Sigmoid colon (tissue), 7 donors: ENCODE measurements around the gene CD8A. TPM values are rescaled to one million over a fixed set of nuclear protein-coding genes. Genes with fewer than 3 reads are reported as not detected.

ENCODE experiments used
- DNase-seq: peaks from one replicate; pipeline ENCODE4 v3.0.0-alpha.2; 2019
- H3K27ac ChIP-seq, 4 donors: fragments of 200-600 bp; sonication (generic); one replicate each; pipeline ENCODE4 v1.5.1; 2016 to 2019; ENCODE audit warnings: mild to moderate bottlenecking in 1 of 4
- H3K27me3 ChIP-seq, 3 donors: fragments of 200-600 bp; sonication (generic); one replicate each; pipeline ENCODE4 v1.5.1; 2019; ENCODE audit warnings: mild to moderate bottlenecking in 1 of 3
- H3K36me3 ChIP-seq, 4 donors: fragments of 200-600 bp; sonication (generic); one replicate each; pipeline ENCODE4 v1.5.1; 2016 to 2019
- H3K4me1 ChIP-seq, 4 donors: fragments of 200-600 bp; sonication (generic); one replicate each; pipeline ENCODE4 v1.5.1; 2017 to 2019
- H3K4me3 ChIP-seq, 4 donors: fragments of 200-600 bp; sonication (generic); one replicate each; pipeline ENCODE4 v1.5.1; 2017 to 2019; ENCODE audit warnings: mild to moderate bottlenecking in 2 of 4, moderate library complexity in 1 of 4
- H3K9me3 ChIP-seq, 4 donors: fragments of 200-600 bp in 3 of 4; sonication (generic) in 3 of 4; one replicate each; pipeline versions ENCODE4 v1.5.1 to v1.6.1; 2013 to 2019
- CTCF ChIP-seq, 4 experiments: fragments of 450-650 bp in 3 of 4; fragments of 200-600 bp in 1 of 4; IDR thresholded peaks; one replicate each; pipeline ENCODE4 v1.5.1; 2016 to 2019; ENCODE audit warnings: antibody characterized with exemption in 4 of 4, mild to moderate bottlenecking in 3 of 4, moderate library complexity in 2 of 4
- EP300 ChIP-seq, 4 donors: sonication (generic); formaldehyde crosslinking; IDR thresholded peaks; one replicate each; pipeline ENCODE4 v1.6.1; 2017; ENCODE audit warnings: antibody characterized with exemption in 4 of 4
- POLR2A ChIP-seq, 2 donors: fragments of 450-650 bp; IDR thresholded peaks; one replicate each; pipeline ENCODE4 v1.6.1; 2016; ENCODE audit warnings: antibody characterized with exemption in 2 of 2, mild to moderate bottlenecking in 2 of 2, moderate library complexity in 2 of 2
- POLR2AphosphoS5 ChIP-seq, 4 donors: sonication (generic); formaldehyde crosslinking; IDR thresholded peaks; one replicate each; pipeline ENCODE4 v1.6.1; 2017; ENCODE audit warnings: antibody characterized with exemption in 4 of 4
- WGBS, 2 donors: extraction: QIAGEN DNeasy Blood & Tissue Kit; methylation state at CpG; one replicate each; pipeline ENCODE4 v1.1.7; 2013; 5-methylcytosine and 5-hydroxymethylcytosine counted together
- intact Hi-C: fragments of 100-400 bp; cut with DNase I; formaldehyde crosslinking; loops from one replicate; pipeline ENCODE4 v1.15.1; 2023
- polyA plus RNA-seq, 3 donors: library from polyadenylated mRNA; stranded (reverse); fragments of 200-250 nt; gene quantifications; one replicate each; pipeline ENCODE4 v1.2.3, GENCODE V29; 2013
- total RNA-seq, 4 donors: library from RNA; depleted of rRNA; stranded (reverse); fragments of >200 nt; gene quantifications; one replicate each; pipeline ENCODE4 v1.1.0, GENCODE V29; 2016
- donor health status: healthy with polysubstance abuse.
- donor health status: Bipolar disorder and iron deficiency.
- donor health status: healthy.

Gene CD8A
- total and polyA plus RNA-seq, 7 donors = 0.36 to 15.5 (median 0.84) TPM; not detected in 1

GRCh38 chr2:86825693-86826381 is 35.1 kb upstream of the CD8A start:
- intact Hi-C loops = no loop called here
- no peaks in the 10 kb centered on the region for H3K27me3 ChIP-seq
- no peaks in the 10 kb centered on the region for H3K4me1 ChIP-seq
- no peak for DNase-seq
- H3K9me3 ChIP-seq = peaks cover 0 to 4% (median 0%) of the 10 kb centered on the region in 4 donors
- TF ChIP-seq CTCF (IDR thresholded peaks at IDR 0.05) = no peak
- TF ChIP-seq POLR2A (IDR thresholded peaks at IDR 0.05) = no peak
- no peak for TF ChIP-seq EP300 (IDR thresholded peaks at IDR 0.05)
- TF ChIP-seq POLR2AphosphoS5 (IDR thresholded peaks at IDR 0.05) = no peak
- 70 to 87% methylated on average over 16 of the region's 16 CpGs for WGBS, 2 donors
- H3K4me3 ChIP-seq = no peak overlapping the region
- H3K36me3 ChIP-seq = no peaks in the 10 kb centered on the region
- H3K27ac ChIP-seq = no peak overlapping the region

- no peak overlapping the region for H3K27ac ChIP-seq
- no peaks in the 10 kb centered on the region for H3K27me3 ChIP-seq
- H3K4me1 ChIP-seq = no peaks in the 10 kb centered on the region
- 81 to 92% methylated on average over 11 of the region's 11 CpGs for WGBS, 2 donors
- intact Hi-C loops = no loop called here
- H3K36me3 ChIP-seq = no peaks in the 10 kb centered on the region
- H3K9me3 ChIP-seq = peaks cover 0 to 4% (median 0%) of the 10 kb centered on the region in 4 donors
- H3K4me3 ChIP-seq = no peak overlapping the region
- DNase-seq = no peak
- TF ChIP-seq EP300 (IDR thresholded peaks at IDR 0.05) (no peak), POLR2A (IDR thresholded peaks at IDR 0.05) (no peak), CTCF (IDR thresholded peaks at IDR 0.05) (no peak), POLR2AphosphoS5 (IDR thresholded peaks at IDR 0.05) (no peak)
Observed at GRCh38 chr2:86825036-86825692, 34.5 kb upstream of the CD8A start.

GRCh38 chr2:86822668-86823345 is 32.1 kb upstream of the CD8A start:
- H3K27ac ChIP-seq = no peak overlapping the region
- H3K9me3 ChIP-seq = peaks cover 0 to 4% (median 0%) of the 10 kb centered on the region in 4 donors
- intact Hi-C loops = no loop called here
- no peaks in the 10 kb centered on the region for H3K27me3 ChIP-seq
- no peak for TF ChIP-seq POLR2AphosphoS5 (IDR thresholded peaks at IDR 0.05)
- TF ChIP-seq EP300 (IDR thresholded peaks at IDR 0.05) = no peak
- TF ChIP-seq CTCF (IDR thresholded peaks at IDR 0.05) = no peak
- no peak for TF ChIP-seq POLR2A (IDR thresholded peaks at IDR 0.05)
- H3K36me3 ChIP-seq = no peaks in the 10 kb centered on the region
- H3K4me1 ChIP-seq = no peaks in the 10 kb centered on the region
- no peak for DNase-seq
- no peak overlapping the region for H3K4me3 ChIP-seq
- 75 to 93% methylated on average over 3 of the region's 3 CpGs for WGBS, 2 donors

GRCh38 chr2:86821842-86822241 is 31.1 kb upstream of the CD8A start:
- peaks cover 0 to 4% (median 0%) of the 10 kb centered on the region in 4 donors for H3K9me3 ChIP-seq
- no peaks in the 10 kb centered on the region for H3K27me3 ChIP-seq
- no peak overlapping the region for H3K4me3 ChIP-seq
- intact Hi-C loops = no loop called here
- no peaks in the 10 kb centered on the region for H3K36me3 ChIP-seq
- no peak for DNase-seq
- TF ChIP-seq POLR2AphosphoS5 (IDR thresholded peaks at IDR 0.05) = no peak
- no peak for TF ChIP-seq POLR2A (IDR thresholded peaks at IDR 0.05)
- no peak for TF ChIP-seq CTCF (IDR thresholded peaks at IDR 0.05)
- no peak for TF ChIP-seq EP300 (IDR thresholded peaks at IDR 0.05)
- H3K4me1 ChIP-seq = no peaks in the 10 kb centered on the region
- WGBS, 2 donors = 91 to 93% methylated on average over 6 of the region's 6 CpGs
- H3K27ac ChIP-seq = no peak overlapping the region
